ENCODE measurements around the gene GNRH2. TPM values are rescaled to one million over a fixed set of nuclear protein-coding genes. Genes with fewer than 3 reads are reported as not detected.
A peak's percentile ranks its signal among the peaks of the same experiment; 100 is the strongest.

The GNRH2 gene
- total and polyA plus RNA-seq, 8 donors = 1.4 to 8.0 TPM; not detected in 6

DNA sequence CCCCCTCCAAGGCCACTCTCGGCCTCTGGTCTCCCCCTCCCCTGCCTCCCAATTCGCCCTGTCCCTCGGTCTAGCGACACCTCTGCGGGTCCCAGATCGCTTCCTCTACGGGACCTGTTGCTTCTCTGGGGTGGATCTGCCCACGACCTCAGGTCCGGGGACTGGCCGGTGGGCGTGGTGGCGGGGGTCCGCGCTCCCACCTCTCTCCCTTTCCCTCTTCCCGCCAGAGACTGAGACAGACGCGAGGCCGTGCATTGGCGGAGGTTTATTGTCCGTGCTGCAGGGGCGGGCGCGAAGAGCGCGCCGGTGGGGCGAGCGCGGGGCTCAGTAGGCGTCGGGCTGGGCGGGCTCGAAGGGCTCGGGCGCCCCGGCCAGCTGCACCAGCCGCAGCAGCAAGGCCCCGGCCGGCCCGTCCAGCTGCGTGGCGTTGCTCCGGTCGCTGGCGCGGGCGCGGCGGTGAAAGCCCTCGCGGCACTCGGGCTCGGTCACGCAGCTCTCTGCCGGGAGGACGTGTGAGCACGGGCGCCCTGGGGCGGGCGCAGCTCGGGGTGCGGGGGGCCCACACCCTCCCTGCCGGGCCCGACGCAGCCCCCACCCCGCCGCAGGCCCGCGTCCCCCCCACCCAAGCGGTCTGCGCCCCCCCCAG, 39.0 kb downstream of the GNRH2 start:
- Histone ChIP-seq H3K36me3 (no peaks in the 10 kb centered on the region), H3K27ac (no peak overlapping the region), H3K4me3 (peak overlapping the region; percentile 34 to 56 (median 41)), H3K4me1 (peaks cover 14 to 31% (median 24%) of the 10 kb centered on the region in 4 donors), H3K9me3 (no peaks in the 10 kb centered on the region), H3K27me3 (peaks cover 0 to 69% (median 42%) of the 10 kb centered on the region in 3 donors)
- peak in 1 of 2 donors; percentile 55 for DNase-seq
- 4 to 25% (median 7%) methylated on average over 13 to 70 of the region's 71 CpGs for WGBS, 5 donors
- intact Hi-C loops (cut with DNase I; ENCODE audit: low total_unique reads) = no loop called here
- TF ChIP-seq POLR2AphosphoS5 (IDR thresholded peaks at IDR 0.05) (no peak), EP300 (IDR thresholded peaks at IDR 0.05) (no peak), CTCF (IDR thresholded peaks at IDR 0.05) (no peak), POLR2A (IDR thresholded peaks at IDR 0.05) (no peak)

GRCh38 chr20:3082955-3083952, 39.8 kb downstream of the GNRH2 start:
- H3K9me3 ChIP-seq = no peaks in the 10 kb centered on the region
- DNase-seq = peak in 1 of 2 donors; percentile 25
- H3K27me3 ChIP-seq = peaks cover 0 to 68% (median 42%) of the 10 kb centered on the region in 3 donors

DNA sequence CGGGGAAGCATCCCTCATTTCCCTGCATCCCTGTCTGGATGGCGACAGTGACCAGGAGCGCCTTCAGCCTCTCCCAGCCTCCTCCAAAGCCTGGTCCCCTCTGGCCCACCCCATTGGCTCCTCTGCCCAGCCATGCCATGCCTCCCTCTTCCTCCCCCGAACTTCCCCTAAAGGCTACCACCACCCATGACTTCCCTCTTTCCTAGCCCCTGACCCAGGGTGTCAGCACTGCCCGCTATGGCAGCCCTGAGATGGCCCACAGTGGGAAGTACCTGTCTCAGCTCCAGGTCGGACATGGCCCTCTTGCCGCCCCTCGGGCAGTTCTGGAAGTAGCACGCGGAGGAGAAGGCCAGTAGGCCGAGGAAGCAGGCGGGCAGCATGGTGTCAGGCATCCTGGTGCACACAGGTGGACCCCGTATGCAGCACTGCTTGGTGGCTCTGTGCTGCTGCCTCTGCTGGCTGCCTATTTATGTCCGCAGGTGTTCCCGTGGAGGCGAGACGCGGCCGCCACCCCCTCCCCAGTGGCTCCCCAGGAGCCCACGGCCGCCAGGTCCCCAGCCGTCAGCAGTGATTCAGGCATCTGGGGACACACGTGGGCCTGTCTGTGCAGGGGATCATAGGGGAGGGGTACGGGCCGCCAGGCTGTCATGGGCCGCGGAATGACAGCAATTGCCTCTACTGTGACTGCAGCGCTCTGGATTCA, 41.0 kb downstream of the GNRH2 start, which contains the start of gene AVP:
Gene AVP, minus strand, starts transcription at position 442 of the 703 bp plus-strand sequence. Its CDS starts 50 bp downstream, at position 392.
- WGBS, 5 donors = 75 to 88% (median 83%) methylated on average over 16 to 28 of the region's 28 CpGs
- H3K27ac ChIP-seq = no peak within 1 kb of the TSS
- H3K36me3 ChIP-seq = no peaks in the 10 kb centered on the region
- no peak for DNase-seq
- H3K4me1 ChIP-seq = peaks cover 14 to 31% (median 24%) of the 10 kb centered on the region in 4 donors
- TF ChIP-seq POLR2AphosphoS5 (IDR thresholded peaks at IDR 0.05) (no peak), CTCF (IDR thresholded peaks at IDR 0.05) (no peak), POLR2A (IDR thresholded peaks at IDR 0.05) (no peak), EP300 (IDR thresholded peaks at IDR 0.05) (no peak)
- peaks cover 0 to 66% (median 42%) of the 10 kb centered on the region in 3 donors for H3K27me3 ChIP-seq
- intact Hi-C loops (cut with DNase I; ENCODE audit: low total_unique reads) = no loop called here
- no peaks in the 10 kb centered on the region for H3K9me3 ChIP-seq
- no peak within 1 kb of the TSS for H3K4me3 ChIP-seq

More at GRCh38 chr20:3082955-3083952, 39.8 kb downstream of the GNRH2 start:
- whole genome bisulfite sequencing, 5 donors = 13 to 39% (median 18%) methylated on average over 27 to 76 of the region's 76 CpGs
- Histone ChIP-seq H3K4me3 (peak overlapping the region; percentile 34 to 56 (median 41)), H3K36me3 (no peaks in the 10 kb centered on the region), H3K4me1 (peaks cover 14 to 31% (median 24%) of the 10 kb centered on the region in 4 donors), H3K27ac (no peak overlapping the region)
- intact Hi-C loops (cut with DNase I; ENCODE audit: low total_unique reads) = no loop called here
- TF ChIP-seq POLR2AphosphoS5 (IDR thresholded peaks at IDR 0.05) = no peak

GRCh38 chr20:3084986-3085360, 41.6 kb downstream of the GNRH2 start:
- TF ChIP-seq POLR2AphosphoS5 (IDR thresholded peaks at IDR 0.05) (no peak), POLR2A (IDR thresholded peaks at IDR 0.05) (no peak), CTCF (IDR thresholded peaks at IDR 0.05) (no peak), EP300 (IDR thresholded peaks at IDR 0.05) (no peak)
- no peak overlapping the region for H3K4me3 ChIP-seq

More at GRCh38 chr20:3084986-3085360, 41.6 kb downstream of the GNRH2 start:
- 80 to 92% (median 84%) methylated on average over 7 of the region's 7 CpGs for whole genome bisulfite sequencing, 5 donors
- no peaks in the 10 kb centered on the region for H3K9me3 ChIP-seq
- DNase-seq = no peak
- intact Hi-C loops (cut with DNase I; ENCODE audit: low total_unique reads) = no loop called here
- peaks cover 0 to 67% (median 42%) of the 10 kb centered on the region in 3 donors for H3K27me3 ChIP-seq
- H3K27ac ChIP-seq = no peak overlapping the region
- H3K36me3 ChIP-seq = no peaks in the 10 kb centered on the region
- peaks cover 14 to 31% (median 24%) of the 10 kb centered on the region in 4 donors for H3K4me1 ChIP-seq
